Measurements from ENCODE around the gene CFAP61.

CFAP61 gene

DNA sequence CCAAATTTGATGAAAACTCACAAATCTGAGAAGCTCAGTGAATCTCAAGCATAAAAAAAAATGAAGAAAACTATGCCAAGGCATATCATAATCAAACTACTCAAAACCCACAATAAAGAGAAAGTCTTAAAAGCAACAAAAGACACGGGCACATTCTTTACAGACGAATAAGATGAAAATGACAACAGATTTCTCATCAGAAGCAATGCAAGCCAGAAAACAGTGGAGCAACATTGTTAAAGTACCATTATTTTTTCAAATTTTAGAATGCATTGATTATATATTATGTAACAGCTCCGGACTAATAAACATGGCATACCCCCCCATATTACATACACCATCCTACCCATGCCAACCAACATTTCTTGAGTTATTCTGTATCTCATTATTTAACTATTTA lies 260.2 kb downstream of the CFAP61 start:
- no peaks in the 10 kb centered on the region for H3K9me3 ChIP-seq (ENCODE audit: control insufficient read depth, insufficient read depth, low read length)
- no peak overlapping the region for H3K27ac ChIP-seq (ENCODE audit: low read length)
- H3K36me3 ChIP-seq (ENCODE audit: control insufficient read depth, insufficient read depth, low read length), result no peaks in the 10 kb centered on the region
- no peaks in the 10 kb centered on the region for H3K4me1 ChIP-seq (ENCODE audit: control insufficient read depth, insufficient read depth, low read length)
- no peaks in the 10 kb centered on the region for H3K27me3 ChIP-seq (ENCODE audit: control insufficient read depth, insufficient read depth, low read length)
- DNase-seq (ENCODE audit: low read depth, low spot score), result no peak
- WGBS (ENCODE audit: insufficient coverage, insufficient read length), result no CpG with 5 or more reads among the region's 3 CpGs
- H3K4me3 ChIP-seq (ENCODE audit: low read length), result no peak overlapping the region

DNA sequence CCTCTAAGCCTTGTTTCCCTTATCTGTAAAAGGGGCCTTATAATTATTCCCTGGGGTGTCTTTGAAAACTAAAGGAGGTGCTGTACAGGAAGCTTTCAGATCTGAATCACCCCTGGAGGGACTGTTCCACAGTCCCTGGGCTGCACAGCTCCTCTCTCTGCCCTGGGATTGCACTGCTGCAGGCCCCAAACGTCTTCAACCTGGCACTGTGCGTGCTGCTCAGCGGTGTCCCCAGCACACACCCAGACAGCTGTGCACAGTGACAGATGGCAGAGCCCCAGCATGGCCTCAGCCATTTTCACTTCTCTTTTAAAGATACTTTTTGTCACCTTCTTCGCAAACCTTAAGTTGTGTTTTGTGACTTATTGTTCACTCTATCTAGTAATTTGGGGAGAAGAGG lies 264.9 kb downstream of the CFAP61 start:
- DNase-seq (ENCODE audit: low read depth, low spot score), result no peak
- Histone ChIP-seq H3K27me3 (ENCODE audit: control insufficient read depth, insufficient read depth, low read length) (no peaks in the 10 kb centered on the region), H3K36me3 (ENCODE audit: control insufficient read depth, insufficient read depth, low read length) (no peaks in the 10 kb centered on the region), H3K27ac (ENCODE audit: low read length) (no peak overlapping the region), H3K4me1 (ENCODE audit: control insufficient read depth, insufficient read depth, low read length) (no peaks in the 10 kb centered on the region), H3K9me3 (ENCODE audit: control insufficient read depth, insufficient read depth, low read length) (no peaks in the 10 kb centered on the region), H3K4me3 (ENCODE audit: low read length) (no peak overlapping the region)
- WGBS (ENCODE audit: insufficient coverage, insufficient read length), result no CpG with 5 or more reads among the region's 4 CpGs

DNA sequence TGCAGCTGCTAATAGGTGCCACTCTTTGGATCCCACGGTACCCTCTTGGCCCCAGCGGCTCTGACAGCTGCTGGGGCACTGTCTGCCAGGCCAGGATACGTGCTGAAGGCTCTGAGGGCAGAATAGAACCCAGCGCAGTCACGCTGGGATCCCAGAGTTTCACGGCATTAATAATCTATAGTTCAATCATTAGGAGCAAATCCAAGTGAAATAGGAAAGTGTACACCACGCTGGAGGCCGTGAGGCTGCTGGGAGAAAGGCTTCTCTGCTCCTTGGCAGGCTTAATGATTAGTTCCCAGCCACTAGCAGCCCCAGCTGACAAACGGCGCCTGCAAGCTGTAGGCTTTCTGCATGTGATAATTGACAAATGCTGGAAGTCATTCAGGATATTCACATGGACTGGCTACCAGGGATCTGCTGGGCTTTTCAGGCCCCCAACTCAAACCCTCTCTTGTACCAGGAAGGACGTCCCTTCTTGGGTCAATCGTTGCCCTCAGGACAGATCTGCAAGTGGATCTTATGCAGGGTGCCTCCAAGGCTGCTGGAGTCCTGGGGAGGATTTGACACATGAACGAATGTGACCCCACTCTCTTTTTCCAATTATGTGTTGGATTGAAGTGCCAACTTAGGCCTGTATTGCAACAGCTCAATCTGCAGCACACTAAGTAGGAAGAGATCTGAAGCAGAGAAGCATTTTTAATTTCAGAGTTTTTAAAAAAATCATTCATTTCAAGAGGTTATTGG lies 265.5 kb downstream of the CFAP61 start:
- H3K27ac ChIP-seq (ENCODE audit: low read length), result no peak overlapping the region
- no peak for DNase-seq (ENCODE audit: low read depth, low spot score)
- H3K9me3 ChIP-seq (ENCODE audit: control insufficient read depth, insufficient read depth, low read length), result no peaks in the 10 kb centered on the region
- H3K36me3 ChIP-seq (ENCODE audit: control insufficient read depth, insufficient read depth, low read length), result no peaks in the 10 kb centered on the region
- H3K27me3 ChIP-seq (ENCODE audit: control insufficient read depth, insufficient read depth, low read length), result no peaks in the 10 kb centered on the region
- H3K4me3 ChIP-seq (ENCODE audit: low read length), result no peak overlapping the region
- no CpG with 5 or more reads among the region's 13 CpGs for WGBS (ENCODE audit: insufficient coverage, insufficient read length)
- H3K4me1 ChIP-seq (ENCODE audit: control insufficient read depth, insufficient read depth, low read length), result no peaks in the 10 kb centered on the region

DNA sequence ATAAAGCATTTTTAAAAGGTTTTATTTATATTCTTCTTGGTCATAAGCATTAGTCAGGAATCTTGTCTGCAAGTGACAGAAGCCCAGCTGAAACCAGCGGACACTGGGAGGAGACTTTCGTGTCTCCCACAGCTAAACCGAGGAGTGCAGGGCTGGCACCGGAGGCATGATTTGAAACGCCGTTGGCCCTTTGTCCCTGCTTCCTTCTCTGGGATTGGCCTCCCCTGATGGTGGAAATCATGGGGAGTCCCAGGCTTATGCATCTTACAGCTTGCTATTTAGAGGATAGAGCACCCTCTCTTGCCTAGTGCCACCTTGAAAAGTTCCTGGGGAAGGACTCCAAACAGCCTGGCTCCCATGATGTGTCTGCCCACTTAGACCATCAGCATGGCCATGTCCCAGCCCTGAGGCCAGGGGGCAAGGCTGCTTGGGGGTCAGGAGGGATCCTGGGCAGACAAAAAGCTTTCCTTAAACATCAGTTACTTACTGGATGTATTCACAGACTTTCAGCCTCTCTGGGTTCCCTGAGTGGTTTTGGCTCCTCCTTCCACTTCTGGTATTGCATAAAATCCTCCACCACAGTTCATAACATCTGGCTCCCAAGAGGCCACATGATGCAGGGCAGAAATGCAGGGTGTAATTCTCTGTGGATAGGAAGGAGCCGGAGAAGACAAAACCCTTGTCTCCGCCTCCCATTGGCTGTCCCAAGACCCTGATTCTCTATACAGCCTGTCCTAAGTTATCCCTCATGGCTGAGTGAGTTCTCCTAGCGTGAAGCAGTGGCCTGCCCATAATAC lies 266.2 kb downstream of the CFAP61 start:
- no peaks in the 10 kb centered on the region for H3K36me3 ChIP-seq (ENCODE audit: control insufficient read depth, insufficient read depth, low read length)
- no peaks in the 10 kb centered on the region for H3K4me1 ChIP-seq (ENCODE audit: control insufficient read depth, insufficient read depth, low read length)
- no peak overlapping the region for H3K4me3 ChIP-seq (ENCODE audit: low read length)
- no peak overlapping the region for H3K27ac ChIP-seq (ENCODE audit: low read length)
- no peaks in the 10 kb centered on the region for H3K27me3 ChIP-seq (ENCODE audit: control insufficient read depth, insufficient read depth, low read length)
- no peak for DNase-seq (ENCODE audit: low read depth, low spot score)
- H3K9me3 ChIP-seq (ENCODE audit: control insufficient read depth, insufficient read depth, low read length), result no peaks in the 10 kb centered on the region
- no CpG with 5 or more reads among the region's 9 CpGs for WGBS (ENCODE audit: insufficient coverage, insufficient read length)

DNA sequence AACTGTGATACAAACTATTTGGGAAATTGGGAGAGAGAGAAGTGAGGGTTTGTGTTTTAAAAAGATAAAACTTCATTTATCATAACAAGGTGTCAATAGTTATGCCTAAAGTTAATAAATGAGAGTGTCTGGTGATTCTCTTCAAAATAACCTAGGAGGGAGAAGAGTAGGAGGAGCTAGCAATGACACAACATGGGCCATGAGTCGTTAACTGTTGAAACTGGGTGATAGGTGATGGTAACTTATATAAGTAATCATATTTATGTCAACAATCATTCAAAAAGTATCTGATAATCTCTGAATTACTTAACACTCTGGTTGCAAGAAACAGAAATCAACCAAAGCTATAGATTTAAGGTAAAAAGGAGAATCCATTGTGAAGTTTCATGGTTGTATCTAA lies 268.8 kb downstream of the CFAP61 start:
- no CpG with 5 or more reads among the region's 1 CpG for WGBS (ENCODE audit: insufficient coverage, insufficient read length)
- Histone ChIP-seq H3K9me3 (ENCODE audit: control insufficient read depth, insufficient read depth, low read length) (no peaks in the 10 kb centered on the region), H3K36me3 (ENCODE audit: control insufficient read depth, insufficient read depth, low read length) (no peaks in the 10 kb centered on the region), H3K27ac (ENCODE audit: low read length) (no peak overlapping the region), H3K4me1 (ENCODE audit: control insufficient read depth, insufficient read depth, low read length) (no peaks in the 10 kb centered on the region), H3K4me3 (ENCODE audit: low read length) (no peak overlapping the region), H3K27me3 (ENCODE audit: control insufficient read depth, insufficient read depth, low read length) (no peaks in the 10 kb centered on the region)
- no peak for DNase-seq (ENCODE audit: low read depth, low spot score)

DNA sequence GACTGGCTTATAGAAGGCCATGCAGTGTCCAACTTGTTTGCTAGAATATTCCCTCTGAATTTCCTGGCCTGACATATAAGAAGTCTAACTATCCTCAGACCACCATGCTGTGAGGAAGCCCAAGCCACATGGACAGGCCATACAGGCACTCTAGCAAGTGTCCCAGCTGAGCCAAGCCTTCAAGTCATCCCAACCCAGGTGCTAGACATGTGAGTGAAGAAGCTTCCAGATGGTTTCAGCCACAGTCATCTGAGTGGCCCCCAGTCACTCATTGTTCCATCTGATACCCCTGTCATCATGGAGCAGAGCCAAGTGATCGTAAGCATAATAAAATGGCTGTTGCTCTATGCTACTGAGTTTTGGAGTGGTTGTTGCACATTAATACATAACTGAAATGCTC lies 269.6 kb downstream of the CFAP61 start:
- H3K9me3 ChIP-seq (ENCODE audit: control insufficient read depth, insufficient read depth, low read length), result no peaks in the 10 kb centered on the region
- no CpG with 5 or more reads among the region's 1 CpG for WGBS (ENCODE audit: insufficient coverage, insufficient read length)
- no peak for DNase-seq (ENCODE audit: low read depth, low spot score)
- H3K36me3 ChIP-seq (ENCODE audit: control insufficient read depth, insufficient read depth, low read length), result no peaks in the 10 kb centered on the region
- H3K4me3 ChIP-seq (ENCODE audit: low read length), result no peak overlapping the region
- no peak overlapping the region for H3K27ac ChIP-seq (ENCODE audit: low read length)
- H3K4me1 ChIP-seq (ENCODE audit: control insufficient read depth, insufficient read depth, low read length), result no peaks in the 10 kb centered on the region
- no peaks in the 10 kb centered on the region for H3K27me3 ChIP-seq (ENCODE audit: control insufficient read depth, insufficient read depth, low read length)

DNA sequence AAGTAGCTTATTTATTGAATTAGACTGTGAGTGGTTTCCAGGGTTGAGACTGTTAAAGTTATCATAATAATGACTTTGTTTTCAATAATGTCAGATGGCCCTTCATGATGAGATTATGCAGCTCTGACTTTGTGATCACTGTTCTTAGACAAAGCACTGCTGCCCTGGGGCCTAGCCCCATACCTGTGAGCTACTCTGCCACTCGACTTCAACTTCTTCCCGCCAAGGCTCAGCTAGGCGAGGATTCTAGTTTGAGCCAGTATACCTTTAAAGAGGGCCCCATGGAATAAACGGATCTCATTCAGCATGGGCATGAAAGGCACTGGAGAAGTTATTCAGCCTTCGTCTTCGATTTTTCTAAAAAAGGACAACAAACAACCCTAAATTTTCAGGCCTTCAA lies 270.6 kb downstream of the CFAP61 start:
- Histone ChIP-seq H3K27me3 (ENCODE audit: control insufficient read depth, insufficient read depth, low read length) (no peaks in the 10 kb centered on the region), H3K4me3 (ENCODE audit: low read length) (no peak overlapping the region), H3K36me3 (ENCODE audit: control insufficient read depth, insufficient read depth, low read length) (no peaks in the 10 kb centered on the region), H3K4me1 (ENCODE audit: control insufficient read depth, insufficient read depth, low read length) (no peaks in the 10 kb centered on the region), H3K9me3 (ENCODE audit: control insufficient read depth, insufficient read depth, low read length) (no peaks in the 10 kb centered on the region), H3K27ac (ENCODE audit: low read length) (no peak overlapping the region)
- no CpG with 5 or more reads among the region's 6 CpGs for WGBS (ENCODE audit: insufficient coverage, insufficient read length)
- DNase-seq (ENCODE audit: low read depth, low spot score), result no peak

DNA sequence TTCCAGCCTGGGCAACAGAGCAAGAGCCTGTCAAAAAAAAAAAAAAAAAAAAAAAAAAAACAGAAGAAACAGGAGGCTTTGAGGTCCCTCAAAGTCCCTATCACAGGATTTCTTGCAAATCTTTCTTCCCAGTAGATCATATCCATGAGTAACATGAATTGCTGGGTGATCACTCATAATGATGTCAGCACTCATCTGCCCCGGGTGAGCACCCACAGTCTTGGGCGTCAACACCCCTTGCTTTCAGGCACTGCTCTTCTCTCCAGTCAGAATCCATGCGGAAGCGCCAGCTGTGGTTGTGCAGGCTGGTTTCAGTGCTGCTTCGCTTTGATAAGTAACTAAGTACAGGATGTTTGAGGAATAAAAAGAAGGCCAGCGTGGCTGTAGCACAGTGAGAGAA lies 275.4 kb downstream of the CFAP61 start:
- DNase-seq (ENCODE audit: low read depth, low spot score), result no peak
- Histone ChIP-seq H3K9me3 (ENCODE audit: control insufficient read depth, insufficient read depth, low read length) (no peaks in the 10 kb centered on the region), H3K36me3 (ENCODE audit: control insufficient read depth, insufficient read depth, low read length) (no peaks in the 10 kb centered on the region), H3K4me1 (ENCODE audit: control insufficient read depth, insufficient read depth, low read length) (no peaks in the 10 kb centered on the region), H3K27me3 (ENCODE audit: control insufficient read depth, insufficient read depth, low read length) (no peaks in the 10 kb centered on the region), H3K4me3 (ENCODE audit: low read length) (no peak overlapping the region), H3K27ac (ENCODE audit: low read length) (no peak overlapping the region)
- WGBS (ENCODE audit: insufficient coverage, insufficient read length), result no CpG with 5 or more reads among the region's 6 CpGs

DNA sequence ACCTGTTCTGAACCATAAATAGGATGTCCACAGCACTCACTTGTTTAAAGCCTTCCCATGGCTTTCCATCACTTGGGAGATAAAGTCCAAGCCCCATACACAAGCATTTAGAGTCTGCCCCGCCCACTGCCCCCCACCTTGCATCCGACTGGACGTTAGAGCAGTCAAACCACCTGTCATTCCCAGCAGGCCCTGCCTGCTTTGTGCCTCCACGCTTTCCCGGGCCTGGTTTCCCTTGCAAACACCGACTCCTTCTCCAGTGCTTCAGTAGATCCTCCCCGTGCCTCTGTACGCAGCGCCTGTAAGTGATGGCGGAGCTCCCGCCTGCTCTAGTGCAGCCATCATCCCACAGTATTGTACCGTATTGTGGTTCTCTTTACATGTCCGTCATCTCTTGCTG lies 277.2 kb downstream of the CFAP61 start:
- DNase-seq (ENCODE audit: low read depth, low spot score), result no peak
- no CpG with 5 or more reads among the region's 13 CpGs for WGBS (ENCODE audit: insufficient coverage, insufficient read length)
- H3K36me3 ChIP-seq (ENCODE audit: control insufficient read depth, insufficient read depth, low read length), result no peaks in the 10 kb centered on the region
- H3K27me3 ChIP-seq (ENCODE audit: control insufficient read depth, insufficient read depth, low read length), result no peaks in the 10 kb centered on the region
- no peak overlapping the region for H3K4me3 ChIP-seq (ENCODE audit: low read length)
- H3K9me3 ChIP-seq (ENCODE audit: control insufficient read depth, insufficient read depth, low read length), result no peaks in the 10 kb centered on the region
- no peaks in the 10 kb centered on the region for H3K4me1 ChIP-seq (ENCODE audit: control insufficient read depth, insufficient read depth, low read length)
- H3K27ac ChIP-seq (ENCODE audit: low read length), result no peak overlapping the region

DNA sequence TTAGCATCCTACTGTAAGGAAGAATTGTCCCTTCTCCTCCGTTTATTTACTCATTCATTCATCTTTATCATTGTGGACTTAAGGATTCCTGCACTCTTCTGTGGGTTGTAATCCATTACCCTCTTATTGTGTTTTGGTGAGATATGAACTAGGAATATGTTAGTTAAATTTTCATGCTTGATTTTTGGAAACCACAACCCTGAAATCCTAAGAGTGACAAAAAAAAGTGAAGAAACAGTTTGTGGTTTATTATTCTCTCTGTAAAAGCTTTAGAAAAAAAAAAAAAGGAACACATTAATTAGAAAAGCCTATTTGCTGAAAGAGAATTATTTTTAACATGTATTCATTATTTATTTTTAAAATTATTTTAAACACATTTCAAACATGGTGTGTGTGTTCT lies 278.8 kb downstream of the CFAP61 start:
- Histone ChIP-seq H3K4me3 (ENCODE audit: low read length) (no peak overlapping the region), H3K9me3 (ENCODE audit: control insufficient read depth, insufficient read depth, low read length) (no peaks in the 10 kb centered on the region), H3K27ac (ENCODE audit: low read length) (no peak overlapping the region), H3K4me1 (ENCODE audit: control insufficient read depth, insufficient read depth, low read length) (no peaks in the 10 kb centered on the region), H3K27me3 (ENCODE audit: control insufficient read depth, insufficient read depth, low read length) (no peaks in the 10 kb centered on the region), H3K36me3 (ENCODE audit: control insufficient read depth, insufficient read depth, low read length) (no peaks in the 10 kb centered on the region)
- no peak for DNase-seq (ENCODE audit: low read depth, low spot score)
- no CpG with 5 or more reads among the region's 1 CpG for WGBS (ENCODE audit: insufficient coverage, insufficient read length)

DNA sequence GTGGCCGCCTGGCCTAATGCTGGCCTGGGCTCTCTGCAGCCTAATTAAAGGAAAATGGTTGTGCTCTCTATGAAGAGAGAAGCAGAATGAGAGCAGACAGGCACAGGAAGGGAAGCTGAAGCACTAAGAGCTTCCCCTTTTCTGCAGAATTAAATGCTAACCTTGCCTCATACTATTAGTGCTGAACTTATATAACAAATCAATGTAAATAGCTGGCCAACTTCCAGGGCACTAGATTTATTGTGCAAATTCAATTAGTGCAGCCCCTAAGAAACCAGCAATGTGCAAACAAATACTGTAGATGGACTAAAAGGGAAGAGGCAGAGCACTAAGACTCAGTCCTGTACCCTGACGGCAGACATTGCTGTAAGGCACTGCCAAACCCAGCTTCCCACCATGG lies 279.5 kb downstream of the CFAP61 start:
- H3K27ac ChIP-seq (ENCODE audit: low read length), result no peak overlapping the region
- DNase-seq (ENCODE audit: low read depth, low spot score), result no peak

More for the DNA sequence above, 279.5 kb downstream of the CFAP61 start:
- H3K9me3 ChIP-seq (ENCODE audit: control insufficient read depth, insufficient read depth, low read length), result no peaks in the 10 kb centered on the region
- no peaks in the 10 kb centered on the region for H3K36me3 ChIP-seq (ENCODE audit: control insufficient read depth, insufficient read depth, low read length)
- H3K4me1 ChIP-seq (ENCODE audit: control insufficient read depth, insufficient read depth, low read length), result no peaks in the 10 kb centered on the region
- H3K4me3 ChIP-seq (ENCODE audit: low read length), result no peak overlapping the region
- H3K27me3 ChIP-seq (ENCODE audit: control insufficient read depth, insufficient read depth, low read length), result no peaks in the 10 kb centered on the region
- no CpG with 5 or more reads among the region's 2 CpGs for WGBS (ENCODE audit: insufficient coverage, insufficient read length)
